DMS153 treated with DMSO at 0.1 percent for 48 hours (cell line): Measurements from ENCODE around the gene GALNS.
"Not testable (repeated sequence)": the region's sequence is repeated elsewhere in the genome, so short reads cannot be mapped to it uniquely, and the experiment has no call there.

ENCODE experiments used
- DNase-seq: peaks from one replicate; lab custom pipeline; 2025; ENCODE audit not compliant: unreplicated experiment; lab: John Stamatoyannopoulos, UW

Gene GALNS

GRCh38 chr16:88839745-88840599 is 16.8 kb downstream of the GALNS start:
- no peak for DNase-seq

GRCh38 chr16:88839026-88839529 is 17.7 kb downstream of the GALNS start:
- no peak for DNase-seq

GRCh38 chr16:88838566-88838965 is 18.2 kb downstream of the GALNS start:
- no peak for DNase-seq

GRCh38 chr16:88837806-88838205 is 18.9 kb downstream of the GALNS start:
- no peak for DNase-seq

GRCh38 chr16:88836791-88837190 is 20.0 kb downstream of the GALNS start:
- no peak for DNase-seq

GRCh38 chr16:88835818-88836217 is 20.9 kb downstream of the GALNS start:
- no peak for DNase-seq

GRCh38 chr16:88835383-88835782 is 21.4 kb downstream of the GALNS start:
- no peak for DNase-seq

- DNase-seq = no peak
Observed at GRCh38 chr16:88834670-88835069, 22.1 kb downstream of the GALNS start.

GRCh38 chr16:88833086-88833485 is 23.7 kb downstream of the GALNS start:
- no peak for DNase-seq

GRCh38 chr16:88831838-88832237 is 24.9 kb downstream of the GALNS start:
- DNase-seq = no peak

GRCh38 chr16:88830783-88831182 is 26.0 kb downstream of the GALNS start:
- DNase-seq = no peak

- DNase-seq = no peak
Observed at GRCh38 chr16:88830258-88830657, 26.5 kb downstream of the GALNS start.

GRCh38 chr16:88828711-88829110 is 28.0 kb downstream of the GALNS start:
- no peak for DNase-seq

GRCh38 chr16:88827727-88828126 is 29.0 kb downstream of the GALNS start:
- DNase-seq = no peak

- no peak for DNase-seq
Observed at GRCh38 chr16:88826070-88826840, 30.5 kb downstream of the GALNS start.

GRCh38 chr16:88825146-88825545 is 31.6 kb downstream of the GALNS start:
- no peak for DNase-seq

GRCh38 chr16:88824256-88825077 is 32.3 kb downstream of the GALNS start:
- DNase-seq = no peak

- not testable (repeated sequence) for DNase-seq
Observed at GRCh38 chr16:88823646-88824045, 33.1 kb downstream of the GALNS start.

- no peak for DNase-seq
Observed at GRCh38 chr16:88822281-88823040, 34.3 kb downstream of the GALNS start.

GRCh38 chr16:88821168-88821850 is 35.4 kb downstream of the GALNS start:
- no peak for DNase-seq
